HG03342 (cell line): ENCODE measurements around the gene SUCO.
"Not testable (repeated sequence)": the region's sequence is repeated elsewhere in the genome, so short reads cannot be mapped to it uniquely, and the experiment has no call there.

Experiments
- ATAC-seq: cut with Tn5 transposase; IDR thresholded peaks from one replicate; pipeline ENCODE4 v1.9.1; 2021; ENCODE audit warnings: mild to moderate bottlenecking, moderate library complexity; ENCODE audit not compliant: unreplicated experiment

The SUCO gene

DNA sequence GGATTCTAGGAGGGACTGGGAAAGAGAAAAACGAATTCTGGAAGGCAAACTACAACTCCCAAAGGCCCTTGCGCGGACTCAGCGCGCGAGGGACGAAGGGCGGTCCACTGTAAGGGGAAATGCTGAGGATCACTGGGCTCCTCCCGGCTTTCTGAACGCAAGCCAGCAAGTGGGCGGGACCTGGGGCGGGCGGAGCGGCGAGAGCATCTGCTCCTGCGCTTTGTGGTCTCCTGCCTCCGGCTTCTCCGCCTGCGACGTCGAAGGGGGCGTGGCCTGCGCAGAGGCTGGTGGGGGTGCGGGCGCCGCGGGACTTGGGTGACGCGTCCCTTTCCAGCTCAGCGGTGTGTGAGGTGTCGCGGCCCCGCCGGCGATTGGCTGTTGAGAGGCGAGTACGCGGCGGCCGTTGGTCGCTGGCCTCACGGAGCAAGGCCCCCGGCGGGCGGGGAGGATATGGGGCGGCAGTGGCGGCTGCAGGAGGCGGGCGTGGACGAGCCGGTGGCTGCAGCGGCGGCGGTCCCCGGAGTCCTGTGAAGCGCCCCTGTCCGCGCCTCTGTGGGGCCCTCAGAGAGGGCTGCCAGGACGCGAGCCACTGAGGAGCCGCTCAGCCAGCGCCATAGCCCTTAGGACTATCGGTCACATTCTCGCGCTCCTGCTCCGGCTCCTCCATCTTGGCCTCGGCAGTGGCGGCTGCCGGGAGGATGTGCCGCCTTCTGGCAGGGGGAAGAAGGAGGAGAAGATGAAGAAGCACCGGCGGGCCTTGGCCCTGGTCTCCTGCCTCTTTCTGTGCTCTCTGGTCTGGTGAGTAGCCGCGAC is at the start of gene SUCO:
Gene SUCO, plus strand, starts transcription at position 451 of the 813 bp plus-strand sequence. Its CDS starts 286 bp downstream, at position 737.
- ATAC-seq: peak; percentile 86

- ATAC-seq: no peak
These were observed 49.5 kb upstream of the SUCO start for GRCh38 chr1:172483448-172483847.

- no peak for ATAC-seq
These were observed 48.7 kb upstream of the SUCO start for GRCh38 chr1:172484252-172484651.

DNA sequence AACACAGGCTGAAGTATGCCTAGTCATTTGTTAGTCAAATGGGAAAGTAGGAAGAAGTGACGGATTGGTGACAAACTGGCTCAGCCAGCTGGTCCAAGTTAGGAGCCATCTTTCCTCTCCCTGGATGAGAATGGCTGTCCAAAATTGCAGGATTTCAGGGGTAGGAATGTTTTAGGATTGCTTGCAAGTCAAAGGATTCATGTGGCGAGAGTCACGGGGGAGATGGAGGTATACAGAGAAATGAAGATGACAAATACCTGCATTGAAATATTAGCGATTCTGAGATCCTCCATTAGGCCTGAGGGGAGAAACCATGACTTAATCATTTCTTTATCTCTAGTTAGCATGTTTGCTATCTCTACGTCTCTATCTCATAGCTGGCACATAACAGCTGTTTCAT is 47.3 kb upstream of the SUCO start:
- no peak for ATAC-seq

DNA sequence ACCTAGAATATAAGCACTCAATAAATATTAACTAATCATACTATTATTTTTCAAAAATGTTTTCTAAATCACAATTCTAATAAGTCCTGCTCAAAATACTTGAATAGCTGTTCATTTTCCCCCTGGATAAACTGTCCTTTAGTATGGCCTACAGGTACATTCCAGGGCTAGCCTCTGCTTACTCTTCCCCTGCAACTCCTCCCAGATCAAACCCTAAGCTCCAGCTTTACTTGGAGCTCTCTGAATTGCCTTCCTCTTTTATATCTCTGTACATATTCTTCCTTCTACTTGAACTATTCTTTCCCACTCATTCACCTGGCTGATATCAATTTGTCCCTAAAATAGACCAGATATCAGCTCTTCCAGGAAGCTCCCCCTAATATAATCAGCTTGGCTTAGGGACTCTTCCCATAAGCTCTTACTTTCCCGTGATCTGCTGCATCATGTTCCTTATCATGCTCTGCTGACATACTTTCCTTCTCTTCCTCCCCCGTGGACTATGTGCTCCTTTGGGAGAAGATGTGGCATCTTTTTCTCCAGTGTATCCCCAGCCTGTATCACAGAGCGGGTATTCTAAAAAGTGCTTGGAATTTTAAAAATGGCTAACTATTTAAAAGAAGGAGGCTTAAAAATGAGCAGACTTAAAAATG is 46.0 kb upstream of the SUCO start:
- ATAC-seq: no peak

DNA sequence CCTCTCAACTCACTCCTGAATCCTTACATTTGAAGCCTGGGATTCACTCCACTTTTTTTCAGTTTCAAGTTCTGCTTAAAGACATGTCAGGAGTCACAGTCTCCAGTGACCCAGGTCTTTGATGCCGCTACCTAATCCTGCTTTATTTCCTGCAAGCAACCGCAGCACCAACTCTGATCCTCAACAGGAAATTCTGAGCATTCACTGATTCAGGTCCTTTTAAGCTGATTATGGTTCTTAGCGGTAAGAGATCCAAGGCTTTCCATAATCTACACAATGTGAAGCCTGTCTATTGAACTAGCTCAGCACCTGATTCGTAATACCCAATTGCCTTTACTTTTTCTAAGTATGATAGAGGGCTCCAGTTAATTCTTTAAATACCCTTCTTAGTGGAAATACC is 45.4 kb upstream of the SUCO start:
- ATAC-seq: no peak

- no peak for ATAC-seq
These were observed 44.6 kb upstream of the SUCO start for GRCh38 chr1:172488393-172488792.

DNA sequence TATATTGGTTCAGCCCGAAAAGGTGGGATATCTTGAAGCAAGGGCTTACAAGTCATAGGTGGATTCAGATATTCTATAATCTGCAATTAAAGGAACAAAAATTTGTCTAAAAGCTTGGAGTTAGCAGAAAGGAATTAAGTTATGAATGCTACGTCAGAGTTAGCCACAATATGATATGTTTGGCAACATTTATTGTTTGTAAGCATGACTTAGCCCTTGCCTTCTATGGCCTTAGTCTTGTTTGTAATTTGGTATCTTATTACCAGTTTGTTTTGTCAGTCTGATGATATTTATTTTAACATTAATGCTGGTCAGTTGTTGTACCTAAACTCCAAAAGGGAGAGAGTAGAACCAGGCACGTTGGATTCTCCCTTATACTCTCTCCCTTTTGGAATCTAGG is 43.1 kb upstream of the SUCO start:
- ATAC-seq: no peak

GRCh38 chr1:172492421-172492820 is 40.5 kb upstream of the SUCO start:
- ATAC-seq: no peak

- ATAC-seq: no peak
These were observed 38.8 kb upstream of the SUCO start for GRCh38 chr1:172494166-172494565.

GRCh38 chr1:172496127-172496526 is 36.8 kb upstream of the SUCO start:
- ATAC-seq: not testable (repeated sequence)

DNA sequence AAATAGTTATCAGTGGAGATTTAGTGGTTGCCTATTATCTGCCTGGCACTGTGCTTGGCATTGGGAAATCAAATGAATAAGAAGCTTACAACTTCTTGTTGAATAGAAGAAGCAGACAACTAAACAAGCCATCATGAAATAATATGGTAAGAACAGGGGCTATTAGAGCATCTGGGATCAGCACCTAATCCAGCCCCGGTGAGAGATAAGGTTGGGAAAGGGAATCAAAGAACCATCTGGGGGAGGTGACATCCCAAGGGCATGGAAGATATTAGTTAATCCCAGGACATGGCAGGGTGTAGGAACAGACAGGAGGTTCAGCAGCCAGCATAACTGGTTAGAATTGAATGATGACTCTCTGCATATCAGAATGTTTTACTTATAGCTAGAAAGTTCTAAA is 36.3 kb upstream of the SUCO start:
- ATAC-seq: no peak

DNA sequence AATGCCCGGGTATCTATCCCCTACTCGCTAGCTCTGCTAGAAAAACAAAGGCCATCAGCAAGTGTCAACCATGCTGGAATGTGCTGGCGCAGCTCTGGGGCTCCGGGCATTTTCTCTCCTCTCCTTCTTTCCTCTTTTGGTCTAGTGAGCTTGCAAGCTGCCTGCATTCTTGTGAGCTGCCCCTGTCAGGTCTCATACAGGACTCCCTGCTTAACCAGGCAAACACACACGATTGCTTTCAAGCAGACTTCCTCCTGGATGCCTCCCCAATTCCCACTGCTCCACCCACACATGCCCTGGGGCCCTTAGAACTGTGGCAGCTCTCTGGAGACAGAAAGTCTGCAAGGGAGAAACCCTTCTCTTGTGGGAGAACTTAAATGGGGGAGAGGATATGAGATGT is 35.7 kb upstream of the SUCO start:
- no peak for ATAC-seq

- ATAC-seq: no peak
These were observed 34.1 kb upstream of the SUCO start for GRCh38 chr1:172498857-172499256.

GRCh38 chr1:172499636-172500141 is 33.3 kb upstream of the SUCO start:
- no peak for ATAC-seq

- no peak for ATAC-seq
These were observed 32.7 kb upstream of the SUCO start for GRCh38 chr1:172500207-172500606.

DNA sequence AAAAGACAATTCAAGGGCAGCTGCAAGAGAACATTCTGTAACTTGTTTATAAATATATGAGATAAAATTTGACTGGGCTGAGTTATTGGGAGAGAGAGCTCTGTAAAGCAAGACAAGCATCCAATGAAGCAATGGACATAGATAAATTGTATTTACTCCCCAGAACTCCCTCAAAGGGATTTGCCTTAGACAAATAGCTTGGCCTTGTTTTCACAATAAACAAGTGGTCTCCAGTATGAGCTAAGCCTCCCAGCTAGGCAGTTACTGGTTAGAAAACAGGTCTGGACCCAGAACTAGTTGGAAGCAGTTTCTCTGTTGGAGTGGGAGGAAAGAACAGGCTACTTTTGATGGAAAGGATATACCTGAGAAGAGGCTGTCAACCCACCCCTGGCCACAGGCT is 25.2 kb upstream of the SUCO start:
- no peak for ATAC-seq

DNA sequence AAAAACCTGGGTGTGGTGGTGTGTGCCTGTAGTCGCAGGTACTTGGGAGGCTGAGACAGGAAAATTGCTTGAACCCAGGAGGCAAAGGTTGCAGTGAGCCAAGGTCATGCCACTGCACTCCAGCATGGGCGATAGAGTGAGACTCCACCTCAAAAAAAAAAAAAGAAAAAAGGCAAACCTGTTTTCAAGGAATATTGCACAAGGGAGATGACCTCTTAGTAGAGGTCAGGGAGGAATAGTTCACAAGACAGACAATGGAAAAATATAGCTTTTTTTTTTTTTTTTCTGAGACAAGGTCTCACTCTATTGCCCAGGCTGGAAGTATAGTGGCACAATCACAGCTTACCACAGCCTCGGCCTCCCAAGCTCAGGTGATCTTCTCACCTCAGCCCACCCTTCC is 22.5 kb upstream of the SUCO start:
- ATAC-seq: no peak

GRCh38 chr1:172512591-172512990 is 20.4 kb upstream of the SUCO start:
- ATAC-seq: no peak

DNA sequence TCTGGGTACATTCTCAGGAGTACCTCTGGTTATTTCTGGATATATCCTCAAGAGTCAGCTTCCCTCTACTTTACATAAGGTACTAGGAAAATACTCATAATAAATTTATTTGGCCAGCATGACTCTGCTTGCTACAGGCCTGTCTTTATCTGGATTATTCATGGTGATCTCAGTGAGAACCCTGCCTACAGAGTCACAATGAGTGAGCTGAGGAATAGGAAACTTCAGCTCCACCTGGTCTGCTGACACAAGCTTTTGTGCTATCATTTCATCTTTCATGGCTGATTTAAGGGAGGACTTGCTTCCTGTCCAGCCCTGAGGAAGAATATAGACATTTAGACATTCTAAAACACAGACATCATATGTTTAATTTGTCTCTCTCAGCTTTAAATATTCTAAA is 19.5 kb upstream of the SUCO start:
- ATAC-seq: no peak

- ATAC-seq: no peak
These were observed 18.8 kb upstream of the SUCO start for GRCh38 chr1:172514108-172514507.

DNA sequence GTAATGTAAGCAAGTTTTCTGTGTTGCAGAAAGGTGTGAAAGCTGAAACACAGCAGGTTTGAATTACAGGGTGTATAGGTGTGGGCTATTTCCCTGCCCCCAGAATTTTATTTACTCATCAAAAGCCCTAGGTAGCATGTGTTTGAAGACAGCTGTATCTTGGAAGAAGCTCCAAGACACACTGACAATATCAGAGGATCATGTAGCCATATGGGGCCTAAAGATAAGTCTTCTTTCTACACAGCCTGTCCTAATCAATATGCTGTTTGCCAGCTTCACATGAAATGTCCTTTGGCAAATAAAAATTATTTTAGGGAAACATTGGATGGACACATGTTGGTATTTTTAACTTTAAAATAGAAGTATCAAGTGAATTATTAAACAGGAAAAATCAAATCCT is 17.5 kb upstream of the SUCO start:
- no peak for ATAC-seq
